ENCODE measurements around the gene HIC1. TPM values are rescaled to one million over a fixed set of nuclear protein-coding genes. Genes with fewer than 3 reads are reported as not detected.
"Not testable (repeated sequence)": the region's sequence is repeated elsewhere in the genome, so short reads cannot be mapped to it uniquely, and the experiment has no call there.

HIC1 gene
- total RNA-seq, 1 experiment from 2014 or later: 0.59 TPM

GRCh38 chr17:2011411-2012371 lies 43.2 kb upstream of the HIC1 start:
- H3K27ac Mint-ChIP-seq (ENCODE audit: unreplicated experiment): no peak overlapping the region
- H3K36me3 ChIP-seq (ENCODE audit: control insufficient read depth, insufficient read depth, low read length): no peaks in the 10 kb centered on the region
- H3K27me3 ChIP-seq (replicated peaks; ENCODE audit: control insufficient read depth, insufficient read depth, low read length): no peaks in the 10 kb centered on the region
- ChIA-PET CTCF (interaction anchor here (1.1 kb wide), 1 partner anchor 14 kb away, joined by 3 read pairs; the partner anchor contains the start of gene RTN4RL1), POLR2A (no interaction called here)
- peaks cover 10% of the 10 kb centered on the region for H3K9me3 Mint-ChIP-seq (ENCODE audit: unreplicated experiment)
- no peaks in the 10 kb centered on the region; the same call in 1 of the 2 replicates for H3K4me1 ChIP-seq
- no peak for DNase-seq
- intact Hi-C loops (cut with micrococcal nuclease; ENCODE audit: unreplicated experiment): no loop called here
- H3K4me3 Mint-ChIP-seq (ENCODE audit: unreplicated experiment): no peak overlapping the region
- H3K36me3 Mint-ChIP-seq (ENCODE audit: insufficient read depth, unreplicated experiment): peaks cover 6% of the 10 kb centered on the region
- TF ChIP-seq CTCF (IDR thresholded peaks at IDR 0.05; ENCODE audit: insufficient read depth in 1 of 2, low read depth in 1 of 2, low read length in 1 of 2, severe bottlenecking in 1 of 2, unreplicated experiment in 1 of 2): no peak
- H3K4me1 Mint-ChIP-seq (ENCODE audit: low read depth, unreplicated experiment): peaks cover 10% of the 10 kb centered on the region
- H3K9me3 ChIP-seq: 0 out of 2 replicates have a peak, but pooled peaks cover 8% of the 10 kb centered on the region
- peaks cover 4% of the 10 kb centered on the region for H3K27me3 Mint-ChIP-seq (ENCODE audit: insufficient read depth, unreplicated experiment)
- H3K4me3 ChIP-seq (ENCODE audit: low read depth, low read length): no peak overlapping the region
- BruUV-seq (replicated peaks): no TSS peak

GRCh38 chr17:2012499-2012898 lies 42.4 kb upstream of the HIC1 start:
- Mint-ChIP-seq H3K4me3 (ENCODE audit: unreplicated experiment) (no peak overlapping the region), H3K27me3 (ENCODE audit: insufficient read depth, unreplicated experiment) (peaks cover 4% of the 10 kb centered on the region), H3K27ac (ENCODE audit: unreplicated experiment) (no peak overlapping the region), H3K4me1 (ENCODE audit: low read depth, unreplicated experiment) (peaks cover 10% of the 10 kb centered on the region), H3K36me3 (ENCODE audit: insufficient read depth, unreplicated experiment) (peaks cover under 1% of the 10 kb centered on the region), H3K9me3 (ENCODE audit: unreplicated experiment) (peaks cover 10% of the 10 kb centered on the region)
- ChIA-PET POLR2A (no interaction called here), CTCF (no interaction called here)
- no peaks in the 10 kb centered on the region for H3K36me3 ChIP-seq (ENCODE audit: control insufficient read depth, insufficient read depth, low read length)
- no peak overlapping the region for H3K4me3 ChIP-seq (ENCODE audit: low read depth, low read length)
- no peak for DNase-seq
- no peak for TF ChIP-seq CTCF (IDR thresholded peaks at IDR 0.05; ENCODE audit: insufficient read depth in 1 of 2, low read depth in 1 of 2, low read length in 1 of 2, severe bottlenecking in 1 of 2, unreplicated experiment in 1 of 2)
- intact Hi-C loops (cut with micrococcal nuclease; ENCODE audit: unreplicated experiment): no loop called here
- no TSS peak for BruUV-seq (replicated peaks)
- no peaks in the 10 kb centered on the region; the same call in 1 of the 2 replicates for H3K4me1 ChIP-seq
- no peaks in the 10 kb centered on the region for H3K27me3 ChIP-seq (replicated peaks; ENCODE audit: control insufficient read depth, insufficient read depth, low read length)
- H3K9me3 ChIP-seq: 0 out of 2 replicates have a peak, but pooled peaks cover 8% of the 10 kb centered on the region

GRCh38 chr17:2013220-2013993 lies 41.5 kb upstream of the HIC1 start:
- CTCF ChIA-PET; H3K36me3 Mint-ChIP-seq (ENCODE audit: insufficient read depth, unreplicated experiment); intact Hi-C loops (cut with micrococcal nuclease; ENCODE audit: unreplicated experiment); H3K27ac Mint-ChIP-seq (ENCODE audit: unreplicated experiment); H3K27me3 ChIP-seq (replicated peaks; ENCODE audit: control insufficient read depth, insufficient read depth, low read length); POLR2A ChIA-PET; H3K36me3 ChIP-seq (ENCODE audit: control insufficient read depth, insufficient read depth, low read length); H3K27me3 Mint-ChIP-seq (ENCODE audit: insufficient read depth, unreplicated experiment); H3K9me3 ChIP-seq; BruUV-seq (replicated peaks); H3K4me3 ChIP-seq (ENCODE audit: low read depth, low read length); H3K4me3 Mint-ChIP-seq (ENCODE audit: unreplicated experiment); DNase-seq; H3K4me1 Mint-ChIP-seq (ENCODE audit: low read depth, unreplicated experiment); H3K4me1 ChIP-seq: not testable (repeated sequence)
- H3K9me3 Mint-ChIP-seq (ENCODE audit: unreplicated experiment): peaks cover 10% of the 10 kb centered on the region

All from Caco-2 (cell line).